ENCODE data around the gene NTRK3.
"Not testable (repeated sequence)": the region's sequence is repeated elsewhere in the genome, so short reads cannot be mapped to it uniquely, and the experiment has no call there.

GRCh38 chr15:87833333-87833732, 423.2 kb downstream of the NTRK3 start:
- not testable (repeated sequence) for TF ChIP-seq CTCF (conservative IDR thresholded peaks at IDR 0.05; ENCODE audit: low read length); EZH2phosphoT487 (IDR thresholded peaks at IDR 0.05; ENCODE audit: borderline replicate concordance)

All from Loucy (cell line).